MM.1S (cell line): Measurements from ENCODE around the gene MBTD1.

Source experiments
- EZH2 ChIP-seq: fragments of 300-600 bp; sonication (generic); optimal IDR thresholded peaks from 2 replicates; pipeline ENCODE3; 2017; ENCODE audit warnings: low read depth, mild to moderate bottlenecking, antibody characterized with exemption, low read length, mixed read lengths
- EZH2phosphoT487 ChIP-seq: fragments of 300-600 bp; sonication (generic); IDR thresholded peaks from 2 replicates; pipeline ENCODE4 v1.6.1; 2018; ENCODE audit warnings: antibody characterized with exemption, low read length
- TF ChIP-seq, protein P1 (sequence below): fragments of 300-600 bp; sonication (generic); IDR thresholded peaks from 2 replicates; pipeline ENCODE4 v1.5.1; 2016; ENCODE audit warnings: antibody characterized with exemption, low read length, mixed read lengths

DNA sequence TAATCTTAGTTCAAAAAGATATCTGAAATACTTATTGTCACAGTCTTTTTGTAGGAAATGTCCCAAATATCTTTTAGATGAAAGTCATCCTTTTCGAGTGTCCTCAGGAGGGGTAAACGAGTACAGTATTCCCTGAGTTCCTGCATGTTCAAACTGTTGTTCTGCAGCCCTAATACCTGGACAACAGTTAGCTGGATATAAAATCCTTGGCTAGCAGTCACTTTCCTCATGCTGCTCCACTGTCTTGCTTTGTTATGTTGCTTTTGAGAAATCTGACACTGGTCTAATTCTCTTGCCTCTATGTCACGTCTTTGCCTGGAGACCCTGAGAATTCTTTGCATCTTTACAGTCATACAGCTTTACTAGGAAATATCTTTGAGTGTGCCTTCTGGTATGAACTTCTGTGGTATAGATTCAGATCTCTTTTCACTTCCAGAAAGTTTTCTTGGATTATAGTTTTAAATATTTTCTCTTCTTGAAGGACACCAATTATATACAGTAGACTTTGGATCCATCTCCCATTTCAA is 9.5 kb downstream of the MBTD1 start:
- TF ChIP-seq, protein P1, sequence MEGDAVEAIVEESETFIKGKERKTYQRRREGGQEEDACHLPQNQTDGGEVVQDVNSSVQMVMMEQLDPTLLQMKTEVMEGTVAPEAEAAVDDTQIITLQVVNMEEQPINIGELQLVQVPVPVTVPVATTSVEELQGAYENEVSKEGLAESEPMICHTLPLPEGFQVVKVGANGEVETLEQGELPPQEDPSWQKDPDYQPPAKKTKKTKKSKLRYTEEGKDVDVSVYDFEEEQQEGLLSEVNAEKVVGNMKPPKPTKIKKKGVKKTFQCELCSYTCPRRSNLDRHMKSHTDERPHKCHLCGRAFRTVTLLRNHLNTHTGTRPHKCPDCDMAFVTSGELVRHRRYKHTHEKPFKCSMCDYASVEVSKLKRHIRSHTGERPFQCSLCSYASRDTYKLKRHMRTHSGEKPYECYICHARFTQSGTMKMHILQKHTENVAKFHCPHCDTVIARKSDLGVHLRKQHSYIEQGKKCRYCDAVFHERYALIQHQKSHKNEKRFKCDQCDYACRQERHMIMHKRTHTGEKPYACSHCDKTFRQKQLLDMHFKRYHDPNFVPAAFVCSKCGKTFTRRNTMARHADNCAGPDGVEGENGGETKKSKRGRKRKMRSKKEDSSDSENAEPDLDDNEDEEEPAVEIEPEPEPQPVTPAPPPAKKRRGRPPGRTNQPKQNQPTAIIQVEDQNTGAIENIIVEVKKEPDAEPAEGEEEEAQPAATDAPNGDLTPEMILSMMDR, result no peak
- TF ChIP-seq EZH2, result no peak
- no peak for TF ChIP-seq EZH2phosphoT487
